Activated T-cell treated with anti-CD3 and anti-CD28 coated beads, Interleukin-2, amount 50 U/mL, for 72 hours (primary cell): ENCODE data around the gene MPHOSPH6. TPM values are rescaled to one million over a fixed set of nuclear protein-coding genes. Genes with fewer than 3 reads are reported as not detected.
A peak's percentile ranks its signal among the peaks of the same experiment; 100 is the strongest.
"Not testable (repeated sequence)": the region's sequence is repeated elsewhere in the genome, so short reads cannot be mapped to it uniquely, and the experiment has no call there.

ENCODE experiments used
- ATAC-seq, 2 donors: fragments of 150-1000 bp; cut with Tn5 transposase; replicated peaks in 1 of 2; 2 replicates each; pipeline ENCODE4 v1.10.0; 2021; ENCODE audit warnings: moderate library complexity in 2 of 2, mild to moderate bottlenecking in 1 of 2
- DNase-seq, 2 donors: peaks; one replicate each; pipeline ENCODE4 v3.0.0; 2021 to 2022; ENCODE audit warnings: mixed read lengths in 1 of 2
- H3K27ac Mint-ChIP-seq: one replicate; pipeline ENCODE4 v1.8.0; 2022; ENCODE audit warnings: mild to moderate bottlenecking, moderate library complexity, mixed read lengths
- H3K27me3 Mint-ChIP-seq: one replicate; pipeline ENCODE4 v1.8.0; 2022; ENCODE audit warnings: low read depth, mixed read lengths
- H3K36me3 Mint-ChIP-seq, 2 donors: one replicate each; pipeline ENCODE4 v1.8.0; 2022; ENCODE audit warnings: mixed read lengths in 2 of 2, mild to moderate bottlenecking in 1 of 2; ENCODE audit not compliant: insufficient read depth in 2 of 2
- H3K4me1 Mint-ChIP-seq: one replicate; pipeline ENCODE4 v1.8.0; 2022; ENCODE audit warnings: low read depth, mixed read lengths
- H3K4me3 Mint-ChIP-seq, 2 donors: one replicate each; pipeline ENCODE4 v1.8.0; 2022; ENCODE audit warnings: mild to moderate bottlenecking in 2 of 2, mixed read lengths in 2 of 2, moderate library complexity in 2 of 2
- H3K9me3 Mint-ChIP-seq, 2 donors: one replicate each; pipeline ENCODE4 v1.8.0; 2022; ENCODE audit warnings: mixed read lengths in 2 of 2
- total RNA-seq, 2 donors: library from RNA; stranded (reverse); gene quantifications; one replicate each; pipeline ENCODE4 v1.2.3, GENCODE V29; 2022

Gene MPHOSPH6
- total RNA-seq, 2 donors from 2014 or later = 27.2 to 31.7 TPM

DNA sequence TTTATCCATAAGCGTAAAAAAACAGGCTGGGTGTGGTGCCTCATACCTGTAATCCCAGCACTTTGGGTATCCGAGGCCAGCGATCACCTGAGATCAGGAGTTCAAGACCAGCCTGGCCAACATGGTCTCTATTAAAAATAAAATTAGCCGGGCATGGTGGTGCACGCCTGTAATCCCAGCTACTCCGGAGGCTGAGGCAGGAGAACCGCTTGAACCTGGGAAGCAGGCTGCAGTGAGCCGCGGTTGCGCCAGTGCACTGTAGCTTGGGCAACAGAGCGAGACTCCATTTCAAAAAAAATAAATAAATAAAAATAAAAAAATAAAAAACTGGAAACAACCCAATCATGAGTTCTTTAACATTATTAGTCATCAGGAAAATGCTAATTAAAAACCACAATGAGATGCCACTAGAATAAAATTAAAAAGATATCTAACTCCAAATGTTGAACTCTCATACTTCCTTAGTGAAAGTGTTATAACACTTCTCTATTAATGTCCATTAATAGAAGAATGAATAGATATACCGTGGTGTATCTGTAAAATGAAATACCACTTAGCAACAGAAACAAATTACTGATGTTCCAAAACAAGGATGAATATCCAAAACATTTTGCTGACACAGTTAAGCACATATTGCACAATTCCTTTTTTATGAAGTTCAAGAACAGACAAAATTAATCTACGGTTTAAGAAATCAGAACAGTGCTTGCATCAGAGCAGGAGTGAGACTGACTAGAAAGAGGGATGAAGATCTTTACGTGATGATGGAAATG lies 13.1 kb downstream of the MPHOSPH6 start:
- Mint-ChIP-seq H3K36me3 (peaks cover 10 to 22% of the 10 kb centered on the region in 2 donors), H3K27me3 (no peaks in the 10 kb centered on the region), H3K9me3 (no peaks in the 10 kb centered on the region), H3K4me3 (no peak overlapping the region), H3K27ac (no peak overlapping the region), H3K4me1 (peaks cover 18% of the 10 kb centered on the region)
- DNase-seq = no peak
- no peak for ATAC-seq

DNA sequence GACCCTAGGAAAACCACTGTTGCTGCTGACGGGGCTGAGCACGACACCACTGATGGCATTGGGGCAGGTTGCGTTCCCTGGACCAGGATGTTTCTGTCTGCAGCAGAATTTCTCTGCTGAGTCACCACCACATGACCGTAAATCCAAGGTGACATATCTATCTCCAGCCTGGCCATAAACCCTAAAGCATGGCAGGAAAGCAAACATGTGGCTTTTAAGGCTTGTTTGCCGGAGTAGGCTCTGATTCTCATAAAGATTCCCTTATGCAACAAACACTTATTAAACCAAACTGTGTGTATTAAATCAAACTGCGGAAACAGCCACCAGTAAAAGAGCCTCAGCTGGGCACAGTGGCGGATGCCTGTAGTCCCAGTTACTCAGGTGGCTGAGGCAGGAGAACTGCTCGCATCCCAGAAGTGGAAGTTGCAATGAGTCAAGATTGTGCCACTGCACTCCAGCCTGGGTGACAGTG lies 17.3 kb downstream of the MPHOSPH6 start:
- no peak overlapping the region for H3K4me3 Mint-ChIP-seq
- no peak overlapping the region for H3K27ac Mint-ChIP-seq
- peaks cover 7 to 28% of the 10 kb centered on the region in 2 donors for H3K36me3 Mint-ChIP-seq
- H3K27me3 Mint-ChIP-seq = no peaks in the 10 kb centered on the region
- H3K4me1 Mint-ChIP-seq = peaks cover 13% of the 10 kb centered on the region
- no peak for DNase-seq
- no peak for ATAC-seq
- no peaks in the 10 kb centered on the region for H3K9me3 Mint-ChIP-seq

DNA sequence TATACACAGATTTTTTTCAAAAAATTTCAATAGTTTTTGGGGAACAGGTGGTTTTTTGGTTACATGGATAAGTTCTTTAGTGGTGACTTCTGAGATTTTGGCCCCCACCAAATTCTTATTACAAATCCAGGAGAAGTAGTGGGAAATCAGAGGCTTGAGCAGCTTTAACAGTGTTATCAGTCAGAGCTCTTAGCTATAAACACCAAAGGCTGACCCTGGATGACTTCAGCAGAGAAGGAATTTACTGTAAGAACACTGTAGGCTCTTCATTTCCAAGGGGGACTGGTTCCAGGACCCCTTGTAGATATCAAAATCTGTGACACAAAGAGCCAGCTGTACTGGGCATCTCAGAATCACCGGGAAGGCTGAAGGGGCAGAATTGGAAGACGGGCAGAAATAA lies 17.8 kb downstream of the MPHOSPH6 start:
- ATAC-seq (no peak), DNase-seq (no peak)
- Mint-ChIP-seq H3K9me3 (no peaks in the 10 kb centered on the region), H3K36me3 (peaks cover 5 to 27% of the 10 kb centered on the region in 2 donors), H3K27ac (no peak overlapping the region), H3K27me3 (no peaks in the 10 kb centered on the region), H3K4me1 (peaks cover 8% of the 10 kb centered on the region), H3K4me3 (no peak overlapping the region)

DNA sequence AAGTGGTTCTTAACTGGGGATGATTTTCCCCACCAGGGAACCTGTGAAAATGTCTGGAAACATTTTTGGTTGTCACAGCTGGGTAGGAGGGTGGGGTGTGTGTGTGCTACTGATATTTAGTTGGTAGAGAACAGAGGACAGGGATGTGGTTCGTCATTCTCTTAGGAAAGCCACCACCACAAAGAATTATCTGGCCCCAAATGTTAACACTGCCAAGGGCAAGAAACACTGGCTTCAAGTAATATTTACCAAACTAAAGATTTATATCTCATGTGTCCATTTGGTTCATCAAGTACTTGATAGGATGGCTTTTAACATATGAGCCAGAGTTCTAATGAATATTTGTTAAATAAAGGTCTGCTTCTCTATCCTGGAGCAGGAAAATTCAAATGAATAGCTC lies 19.5 kb downstream of the MPHOSPH6 start:
- no peak for DNase-seq
- Mint-ChIP-seq H3K4me1 (peaks cover 6% of the 10 kb centered on the region), H3K27me3 (no peaks in the 10 kb centered on the region), H3K36me3 (peaks cover 10 to 20% of the 10 kb centered on the region in 2 donors), H3K9me3 (no peaks in the 10 kb centered on the region), H3K4me3 (no peak overlapping the region), H3K27ac (no peak overlapping the region)
- no peak for ATAC-seq

GRCh38 chr16:82149536-82149935 lies 20.5 kb downstream of the MPHOSPH6 start:
- Mint-ChIP-seq H3K9me3 (no peaks in the 10 kb centered on the region), H3K4me3 (no peak overlapping the region), H3K36me3 (peaks cover 10 to 15% of the 10 kb centered on the region in 2 donors), H3K27me3 (no peaks in the 10 kb centered on the region), H3K27ac (no peak overlapping the region), H3K4me1 (peaks cover 6% of the 10 kb centered on the region)
- ATAC-seq (no peak), DNase-seq (no peak)

- Mint-ChIP-seq H3K36me3 (peaks cover 7 to 12% of the 10 kb centered on the region in 2 donors), H3K27me3 (no peaks in the 10 kb centered on the region), H3K27ac (no peak overlapping the region), H3K4me3 (no peak overlapping the region), H3K4me1 (peaks cover 6% of the 10 kb centered on the region), H3K9me3 (no peaks in the 10 kb centered on the region)
- DNase-seq (no peak), ATAC-seq (no peak)
Measured at GRCh38 chr16:82147546-82147945, 22.5 kb downstream of the MPHOSPH6 start.

GRCh38 chr16:82146957-82147356 lies 23.1 kb downstream of the MPHOSPH6 start:
- DNase-seq (no peak), ATAC-seq (no peak)
- Mint-ChIP-seq H3K4me1 (peaks cover 6% of the 10 kb centered on the region), H3K27ac (no peak overlapping the region), H3K4me3 (no peak overlapping the region), H3K27me3 (no peaks in the 10 kb centered on the region), H3K36me3 (peaks cover 7 to 13% of the 10 kb centered on the region in 2 donors), H3K9me3 (no peaks in the 10 kb centered on the region)

DNA sequence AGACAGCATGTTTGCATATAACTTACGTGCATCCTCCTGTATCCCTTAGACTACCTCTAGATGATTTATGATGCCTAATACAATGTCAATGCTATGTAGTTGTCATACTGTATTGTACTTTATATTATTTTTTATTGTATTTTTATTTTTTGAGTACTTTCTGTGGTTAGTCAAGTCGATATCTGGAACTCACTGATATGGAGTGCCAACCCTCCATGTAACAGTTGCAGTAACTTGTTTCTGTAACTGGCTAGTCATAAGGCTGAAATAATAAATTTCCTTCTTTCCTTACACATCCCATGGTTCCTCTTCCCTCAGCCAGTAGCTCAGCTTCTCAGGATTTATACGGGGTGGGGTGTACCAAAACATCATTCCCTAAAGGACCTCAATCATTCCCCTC lies 23.5 kb downstream of the MPHOSPH6 start:
- H3K27me3 Mint-ChIP-seq = no peaks in the 10 kb centered on the region
- H3K36me3 Mint-ChIP-seq = peaks cover 7 to 15% of the 10 kb centered on the region in 2 donors
- DNase-seq = no peak
- H3K4me1 Mint-ChIP-seq = peaks cover 6% of the 10 kb centered on the region
- no peak for ATAC-seq
- no peak overlapping the region for H3K4me3 Mint-ChIP-seq
- no peak overlapping the region for H3K27ac Mint-ChIP-seq
- peaks cover 0 to 1% of the 10 kb centered on the region in 2 donors for H3K9me3 Mint-ChIP-seq

DNA sequence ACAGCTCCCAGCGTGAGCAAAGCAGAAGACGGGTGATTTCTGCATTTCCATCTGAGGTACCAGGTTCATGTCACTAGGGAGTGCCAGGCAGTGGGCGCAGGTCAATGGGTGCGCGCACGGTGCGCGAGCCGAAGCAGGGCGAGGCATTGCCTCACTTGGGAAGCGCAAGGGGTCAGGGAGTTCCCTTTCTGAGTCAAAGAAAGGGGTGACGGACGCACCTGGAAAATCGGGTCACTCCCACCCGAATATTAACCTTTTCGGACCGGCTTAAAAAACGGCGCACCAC lies 30.8 kb downstream of the MPHOSPH6 start:
- H3K27me3 Mint-ChIP-seq, ATAC-seq, H3K9me3 Mint-ChIP-seq, DNase-seq, H3K27ac Mint-ChIP-seq, H3K4me1 Mint-ChIP-seq, H3K36me3 Mint-ChIP-seq: not testable (repeated sequence)
- peak overlapping the region in 1 of 2 donors; percentile 65 for H3K4me3 Mint-ChIP-seq

GRCh38 chr16:82138478-82139285 lies 31.3 kb downstream of the MPHOSPH6 start:
- peaks cover 1 to 2% of the 10 kb centered on the region in 2 donors for H3K9me3 Mint-ChIP-seq
- DNase-seq (no peak), ATAC-seq (no peak)
- H3K27me3 Mint-ChIP-seq = no peaks in the 10 kb centered on the region
- H3K27ac Mint-ChIP-seq = no peak overlapping the region
- peaks cover 2 to 8% of the 10 kb centered on the region in 2 donors for H3K36me3 Mint-ChIP-seq
- peak overlapping the region in 1 of 2 donors; percentile 65 for H3K4me3 Mint-ChIP-seq
- H3K4me1 Mint-ChIP-seq = peaks cover 13% of the 10 kb centered on the region

GRCh38 chr16:82137822-82138167 lies 32.2 kb downstream of the MPHOSPH6 start:
- Mint-ChIP-seq H3K27ac (no peak overlapping the region), H3K36me3 (peaks cover 2 to 8% of the 10 kb centered on the region in 2 donors), H3K27me3 (no peaks in the 10 kb centered on the region), H3K4me3 (no peak overlapping the region), H3K4me1 (peaks cover 19% of the 10 kb centered on the region), H3K9me3 (peaks cover 1 to 2% of the 10 kb centered on the region in 2 donors)
- DNase-seq (no peak), ATAC-seq (no peak)

GRCh38 chr16:82136956-82137821 lies 32.8 kb downstream of the MPHOSPH6 start:
- Mint-ChIP-seq H3K4me3 (no peak overlapping the region), H3K9me3 (peaks cover 1 to 2% of the 10 kb centered on the region in 2 donors), H3K27me3 (no peaks in the 10 kb centered on the region), H3K36me3 (peaks cover 2 to 8% of the 10 kb centered on the region in 2 donors), H3K4me1 (peaks cover 19% of the 10 kb centered on the region), H3K27ac (no peak overlapping the region)
- ATAC-seq = no peak
- DNase-seq = no peak

- H3K36me3 Mint-ChIP-seq = peaks cover 2 to 5% of the 10 kb centered on the region in 2 donors
- peaks cover 0 to under 1% of the 10 kb centered on the region in 2 donors for H3K9me3 Mint-ChIP-seq
- ATAC-seq (no peak), DNase-seq (no peak)
- no peak overlapping the region for H3K4me3 Mint-ChIP-seq
- no peaks in the 10 kb centered on the region for H3K27me3 Mint-ChIP-seq
- peaks cover 19% of the 10 kb centered on the region for H3K4me1 Mint-ChIP-seq
- H3K27ac Mint-ChIP-seq = no peak overlapping the region
Measured at GRCh38 chr16:82135844-82136243, 34.2 kb downstream of the MPHOSPH6 start.
